22Rv1 (cell line): ENCODE measurements around the gene RPP38.

Source experiments
- CTCF ChIP-seq: fragments of 450-650 bp; IDR thresholded peaks from 2 replicates; pipeline ENCODE4 v1.5.1; 2017; ENCODE audit warnings: mild to moderate bottlenecking
- ZFX ChIP-seq: fragments of 450-650 bp; IDR thresholded peaks from 2 replicates; pipeline ENCODE4 v1.6.1; 2017; ENCODE audit warnings: antibody characterized with exemption, borderline replicate concordance

GRCh38 chr10:15088428-15089261 is 8.5 kb upstream of the RPP38 start, which contains the start of gene ACBD7:
- TF ChIP-seq CTCF (peak; percentile 31), ZFX (no peak)
